Measurements from ENCODE around the gene PTER. TPM values are rescaled to one million over a fixed set of nuclear protein-coding genes. Genes with fewer than 3 reads are reported as not detected.
A peak's percentile ranks its signal among the peaks of the same experiment; 100 is the strongest.

The PTER gene
- total and polyA plus RNA-seq, 2 experiments from 2014 or later: 8.6 to 21.6 TPM

DNA sequence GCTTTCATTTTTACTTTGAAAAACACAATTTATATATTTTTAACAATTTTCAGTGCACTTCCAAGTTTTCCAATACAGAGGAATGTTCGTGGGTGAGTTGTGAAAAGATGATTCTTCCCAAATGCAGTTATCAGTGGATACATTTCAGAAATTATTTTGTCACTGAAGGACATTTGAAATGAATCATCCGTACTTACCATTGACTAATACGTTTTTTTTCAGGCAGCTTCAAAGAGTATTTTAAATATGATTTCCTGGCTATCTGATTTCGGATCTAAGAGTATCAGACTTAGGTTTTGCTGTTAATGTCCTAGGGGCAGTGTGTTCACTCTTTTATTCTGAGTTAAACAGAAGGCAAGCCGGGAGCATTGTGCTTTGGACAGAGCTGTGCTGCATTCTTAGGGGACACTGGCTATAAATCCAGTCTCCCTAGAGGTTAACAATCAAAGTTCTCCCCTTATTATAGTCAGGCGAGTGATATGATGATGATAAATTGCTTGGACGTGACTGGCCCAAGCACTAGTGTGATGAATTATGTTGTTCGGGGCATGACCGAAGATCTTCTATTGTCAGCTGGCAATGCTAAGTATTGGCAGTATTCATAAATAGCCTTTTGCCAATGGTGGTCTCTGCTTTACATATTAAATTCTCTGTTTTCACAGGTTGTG, 4.5 kb downstream of the PTER start:
- H3K36me3 ChIP-seq (replicated peaks; ENCODE audit: insufficient read depth, low read depth): no peaks in the 10 kb centered on the region
- peaks cover 22% of the 10 kb centered on the region for H3K79me2 ChIP-seq
- no peaks in the 10 kb centered on the region for H3K9me3 ChIP-seq (ENCODE audit: low read depth)
- H3K4me3 ChIP-seq: no peak overlapping the region
- WGBS (ENCODE audit: low lambda C conversion rate, missing lambda C conversion rate): 70% methylated on average over 9 of the region's 9 CpGs
- no peak for DNase-seq (ENCODE audit: low spot score)
- H2AFZ ChIP-seq: no peak overlapping the region
- peak overlapping the region; percentile 59 for H3K4me2 ChIP-seq
- H4K20me1 ChIP-seq (ENCODE audit: insufficient read depth, poor library complexity, severe bottlenecking): no peaks in the 10 kb centered on the region
- no peaks in the 10 kb centered on the region for H3K27me3 ChIP-seq
- H3K27ac ChIP-seq: peak overlapping the region; percentile 93
- H3K9me2 ChIP-seq (replicated peaks; ENCODE audit: insufficient read depth): no peaks in the 10 kb centered on the region
- H3K4me1 ChIP-seq (ENCODE audit: insufficient read depth): peaks cover 21% of the 10 kb centered on the region
- TF ChIP-seq, protein P1, sequence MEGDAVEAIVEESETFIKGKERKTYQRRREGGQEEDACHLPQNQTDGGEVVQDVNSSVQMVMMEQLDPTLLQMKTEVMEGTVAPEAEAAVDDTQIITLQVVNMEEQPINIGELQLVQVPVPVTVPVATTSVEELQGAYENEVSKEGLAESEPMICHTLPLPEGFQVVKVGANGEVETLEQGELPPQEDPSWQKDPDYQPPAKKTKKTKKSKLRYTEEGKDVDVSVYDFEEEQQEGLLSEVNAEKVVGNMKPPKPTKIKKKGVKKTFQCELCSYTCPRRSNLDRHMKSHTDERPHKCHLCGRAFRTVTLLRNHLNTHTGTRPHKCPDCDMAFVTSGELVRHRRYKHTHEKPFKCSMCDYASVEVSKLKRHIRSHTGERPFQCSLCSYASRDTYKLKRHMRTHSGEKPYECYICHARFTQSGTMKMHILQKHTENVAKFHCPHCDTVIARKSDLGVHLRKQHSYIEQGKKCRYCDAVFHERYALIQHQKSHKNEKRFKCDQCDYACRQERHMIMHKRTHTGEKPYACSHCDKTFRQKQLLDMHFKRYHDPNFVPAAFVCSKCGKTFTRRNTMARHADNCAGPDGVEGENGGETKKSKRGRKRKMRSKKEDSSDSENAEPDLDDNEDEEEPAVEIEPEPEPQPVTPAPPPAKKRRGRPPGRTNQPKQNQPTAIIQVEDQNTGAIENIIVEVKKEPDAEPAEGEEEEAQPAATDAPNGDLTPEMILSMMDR (IDR thresholded peaks at IDR 0.05; ENCODE audit: poor library complexity): no peak
- TF ChIP-seq EZH2phosphoT487 (IDR thresholded peaks at IDR 0.05; ENCODE audit: low read depth, severe bottlenecking, unreplicated experiment) (no peak), EZH2 (IDR thresholded peaks at IDR 0.05; ENCODE audit: borderline replicate concordance) (no peak)

DNA sequence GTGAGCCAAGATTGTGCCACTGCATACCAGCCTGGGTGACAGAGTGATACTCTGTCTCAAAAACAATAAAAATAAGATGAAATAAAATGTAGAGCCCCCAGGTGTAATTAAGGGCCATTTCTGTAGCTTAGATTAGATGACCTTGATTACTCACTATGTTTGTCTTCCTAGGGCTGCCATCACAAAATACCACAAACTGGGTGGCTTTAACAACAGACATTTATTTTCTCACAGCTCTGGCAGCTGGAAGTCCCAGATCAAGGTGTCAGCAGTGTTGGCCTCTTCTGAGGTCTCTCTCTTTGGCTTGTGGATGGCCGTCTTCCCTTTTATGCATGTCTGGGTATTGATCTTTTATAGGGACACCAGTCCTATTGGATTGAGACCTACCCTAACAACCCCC, 6.1 kb downstream of the PTER start:
- WGBS (ENCODE audit: low lambda C conversion rate, missing lambda C conversion rate): 100% methylated on average over 1 of the region's 1 CpG
- H2AFZ ChIP-seq: no peak overlapping the region
- no peak overlapping the region for H3K4me2 ChIP-seq
- H3K4me1 ChIP-seq (ENCODE audit: insufficient read depth): peaks cover 13% of the 10 kb centered on the region
- no peaks in the 10 kb centered on the region for H3K27me3 ChIP-seq
- DNase-seq (ENCODE audit: low spot score): no peak
- H3K27ac ChIP-seq: no peak overlapping the region
- H3K4me3 ChIP-seq: no peak overlapping the region
- H3K36me3 ChIP-seq (replicated peaks; ENCODE audit: insufficient read depth, low read depth): no peaks in the 10 kb centered on the region
- no peaks in the 10 kb centered on the region for H3K9me3 ChIP-seq (ENCODE audit: low read depth)
- TF ChIP-seq EZH2 (IDR thresholded peaks at IDR 0.05; ENCODE audit: borderline replicate concordance) (no peak), EZH2phosphoT487 (IDR thresholded peaks at IDR 0.05; ENCODE audit: low read depth, severe bottlenecking, unreplicated experiment) (no peak)
- TF ChIP-seq, protein P1 (IDR thresholded peaks at IDR 0.05; ENCODE audit: poor library complexity): no peak
- no peaks in the 10 kb centered on the region for H4K20me1 ChIP-seq (ENCODE audit: insufficient read depth, poor library complexity, severe bottlenecking)
- no peaks in the 10 kb centered on the region for H3K9me2 ChIP-seq (replicated peaks; ENCODE audit: insufficient read depth)
- H3K79me2 ChIP-seq: peaks cover 24% of the 10 kb centered on the region

DNA sequence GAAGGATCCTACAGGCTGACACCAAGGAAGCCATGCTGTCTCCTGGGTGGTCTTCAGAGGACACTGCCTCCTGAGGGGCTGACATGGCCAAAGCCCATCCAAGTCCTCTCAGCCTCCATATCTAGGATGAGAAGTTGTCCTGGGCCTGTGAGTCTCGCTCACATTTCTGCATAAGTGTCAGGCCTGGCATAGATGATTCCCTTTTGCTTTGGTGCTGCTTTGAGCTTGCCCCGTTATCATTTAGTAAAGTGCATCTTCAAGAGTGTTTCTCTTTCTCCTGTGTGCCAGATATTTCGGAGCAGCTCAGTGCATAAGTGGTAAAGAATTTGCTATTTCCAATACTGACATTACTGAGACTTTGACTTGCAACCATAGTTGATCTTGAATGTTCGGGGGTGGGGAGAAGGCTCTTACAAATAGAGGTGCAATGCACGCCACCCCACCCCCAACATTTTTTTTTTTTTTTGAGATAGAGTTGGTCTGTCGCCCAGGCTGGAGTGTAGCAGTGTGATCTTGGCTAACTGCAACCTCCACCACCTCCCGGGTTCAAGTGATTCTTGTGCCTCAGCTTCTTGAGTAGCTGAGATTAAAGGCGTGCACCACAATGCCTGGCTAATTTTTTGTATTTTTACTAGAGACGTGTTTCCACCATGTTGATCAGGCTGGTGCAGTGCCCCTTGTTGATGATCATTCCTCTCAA, 9.1 kb downstream of the PTER start:
- 95% methylated on average over 9 of the region's 9 CpGs for WGBS (ENCODE audit: low lambda C conversion rate, missing lambda C conversion rate)
- no peaks in the 10 kb centered on the region for H4K20me1 ChIP-seq (ENCODE audit: insufficient read depth, poor library complexity, severe bottlenecking)
- no peaks in the 10 kb centered on the region for H3K9me3 ChIP-seq (ENCODE audit: low read depth)
- H3K36me3 ChIP-seq (replicated peaks; ENCODE audit: insufficient read depth, low read depth): no peaks in the 10 kb centered on the region
- DNase-seq (ENCODE audit: low spot score): no peak
- no peak overlapping the region for H3K4me3 ChIP-seq
- no peaks in the 10 kb centered on the region for H3K9me2 ChIP-seq (replicated peaks; ENCODE audit: insufficient read depth)
- no peaks in the 10 kb centered on the region for H3K27me3 ChIP-seq
- peaks cover 17% of the 10 kb centered on the region for H3K79me2 ChIP-seq
- no peak overlapping the region for H2AFZ ChIP-seq
- TF ChIP-seq EZH2 (IDR thresholded peaks at IDR 0.05; ENCODE audit: borderline replicate concordance) (no peak), EZH2phosphoT487 (IDR thresholded peaks at IDR 0.05; ENCODE audit: low read depth, severe bottlenecking, unreplicated experiment) (no peak)
- TF ChIP-seq, protein P1 (IDR thresholded peaks at IDR 0.05; ENCODE audit: poor library complexity): no peak
- H3K4me2 ChIP-seq: no peak overlapping the region
- no peak overlapping the region for H3K27ac ChIP-seq
- H3K4me1 ChIP-seq (ENCODE audit: insufficient read depth): no peaks in the 10 kb centered on the region

Measured in hepatocyte (in vitro differentiated cells).